Measurements from ENCODE around the gene DHRS7.

Gene DHRS7

DNA sequence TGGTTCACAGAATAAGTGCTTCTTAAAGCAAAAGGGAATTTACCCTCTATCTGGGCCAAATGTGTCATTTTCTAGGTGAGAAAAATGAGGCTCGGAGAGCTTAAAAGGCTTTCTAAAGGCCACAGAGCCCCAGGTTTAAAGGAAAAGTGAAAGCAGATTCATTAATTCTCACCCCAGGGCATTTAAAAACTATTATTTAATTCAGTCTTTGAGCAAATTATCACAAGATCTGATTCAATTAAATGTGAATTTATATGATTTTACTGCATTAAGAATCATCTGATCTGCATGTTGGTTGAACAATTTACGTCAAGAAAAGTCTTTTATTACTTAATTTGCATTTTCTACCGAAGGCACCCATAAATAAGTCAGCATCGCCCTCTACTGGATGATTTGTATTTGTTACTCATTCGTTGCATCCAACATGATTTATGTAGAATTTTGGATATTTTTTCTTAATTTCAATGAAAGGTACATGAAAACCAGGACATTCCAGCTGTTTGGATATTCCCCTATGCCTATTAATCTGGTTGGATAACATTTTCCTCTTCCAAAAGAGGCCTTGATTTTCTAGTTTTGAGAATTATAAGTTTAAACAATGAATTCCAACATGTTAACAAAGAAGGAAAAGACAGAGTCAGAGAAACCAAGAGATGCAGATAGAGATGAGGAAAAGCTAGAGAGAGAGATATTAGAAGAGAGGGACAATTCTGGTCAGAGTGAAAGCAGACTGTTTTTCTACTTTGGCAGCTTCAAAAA is 19.1 kb upstream of the DHRS7 start:
- DNase-seq, result no peak

DNA sequence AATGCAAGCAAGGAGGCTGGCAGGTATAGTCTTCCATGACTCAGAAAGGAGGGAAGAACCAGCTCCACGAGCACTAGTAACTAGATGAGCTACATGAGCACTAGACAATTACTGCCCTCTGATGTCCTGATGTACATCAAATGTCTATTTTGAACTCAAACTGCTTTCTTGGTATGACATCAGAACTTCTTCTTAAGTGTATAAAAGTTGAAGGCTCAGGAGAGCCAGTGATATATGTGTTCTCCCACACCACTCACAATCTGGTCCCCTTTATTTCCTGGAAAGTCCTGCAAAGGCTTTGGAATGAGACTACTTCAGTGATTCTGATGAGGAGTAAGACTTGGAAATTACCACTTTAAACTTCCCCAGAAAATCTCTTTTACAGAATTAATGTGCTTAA is 18.5 kb upstream of the DHRS7 start:
- no peak for DNase-seq

DNA sequence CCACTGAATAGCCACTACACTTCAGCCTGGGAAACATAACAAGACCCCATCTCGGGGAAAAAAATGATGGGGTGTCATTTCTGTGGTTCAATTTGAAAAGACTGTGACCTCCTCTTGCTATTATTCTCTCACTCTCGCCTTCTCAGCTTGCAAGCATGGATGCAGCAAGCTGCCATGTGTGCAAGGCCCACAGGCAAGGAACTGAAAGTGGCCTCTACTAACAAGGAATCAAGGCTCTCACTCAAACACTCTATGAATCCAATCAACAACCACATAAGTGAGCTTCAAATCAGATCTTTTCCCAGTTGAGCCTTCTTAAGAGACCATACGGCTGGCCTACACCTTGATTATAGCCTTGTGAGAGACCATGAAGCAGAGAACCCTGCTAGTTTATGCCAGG is 17.9 kb upstream of the DHRS7 start:
- no peak for DNase-seq

DNA sequence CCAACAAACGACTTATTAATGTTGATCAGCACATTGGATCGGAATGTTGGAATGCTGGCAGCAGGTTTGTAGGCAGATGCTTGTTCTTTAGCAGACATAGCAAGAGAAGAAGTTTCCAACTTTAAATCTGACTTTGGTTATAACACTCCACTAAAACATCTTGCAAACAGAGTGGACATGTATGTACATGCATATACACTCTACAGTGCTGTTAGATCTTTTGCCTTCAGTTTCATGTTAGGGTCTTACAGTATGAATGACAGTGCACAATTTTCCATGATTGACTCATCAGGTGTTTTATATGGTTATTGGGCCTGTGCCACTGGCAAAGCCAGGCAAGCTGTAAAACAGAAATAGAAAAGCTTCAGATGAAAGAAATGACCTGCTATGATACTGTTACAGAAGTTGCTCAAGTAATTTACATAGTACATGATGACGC is 14.3 kb upstream of the DHRS7 start:
- no peak for DNase-seq

DNA sequence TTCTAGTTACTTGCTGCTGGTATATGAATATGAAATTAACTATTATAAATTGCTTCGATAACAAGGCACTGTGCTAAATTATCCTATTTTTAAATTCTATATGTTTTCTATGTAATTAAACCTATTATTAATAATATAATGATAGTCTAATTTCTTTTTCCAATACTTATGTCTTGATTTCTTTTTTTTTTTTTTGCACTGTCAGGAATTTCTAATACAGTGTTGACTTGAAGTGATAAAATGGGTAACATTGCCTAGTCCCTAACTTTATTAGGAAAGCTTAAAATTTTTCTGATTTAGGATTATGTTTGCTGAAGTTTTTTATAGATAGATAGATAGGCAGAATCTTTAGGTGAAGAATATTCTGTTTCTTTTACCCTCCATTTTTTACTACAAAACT is 13.6 kb upstream of the DHRS7 start:
- no peak for DNase-seq

DNA sequence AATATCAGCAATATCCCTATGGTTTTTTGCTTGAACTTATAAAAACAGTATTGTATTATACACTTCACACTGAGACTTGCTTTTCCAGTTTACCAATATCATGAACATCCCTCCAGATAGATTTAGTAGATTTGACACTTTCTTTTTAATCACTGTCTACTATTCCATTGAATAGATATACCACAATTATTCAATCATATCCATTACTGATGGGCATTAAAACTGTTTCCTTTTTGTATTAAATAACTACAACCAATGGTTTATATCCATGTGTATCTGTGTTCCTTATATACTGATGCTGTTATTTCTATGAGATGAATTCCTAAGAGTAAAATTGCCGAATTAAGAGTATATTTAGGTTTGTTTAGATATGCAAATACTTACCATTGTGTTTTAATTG is 13.0 kb upstream of the DHRS7 start:
- no peak for DNase-seq

DNA sequence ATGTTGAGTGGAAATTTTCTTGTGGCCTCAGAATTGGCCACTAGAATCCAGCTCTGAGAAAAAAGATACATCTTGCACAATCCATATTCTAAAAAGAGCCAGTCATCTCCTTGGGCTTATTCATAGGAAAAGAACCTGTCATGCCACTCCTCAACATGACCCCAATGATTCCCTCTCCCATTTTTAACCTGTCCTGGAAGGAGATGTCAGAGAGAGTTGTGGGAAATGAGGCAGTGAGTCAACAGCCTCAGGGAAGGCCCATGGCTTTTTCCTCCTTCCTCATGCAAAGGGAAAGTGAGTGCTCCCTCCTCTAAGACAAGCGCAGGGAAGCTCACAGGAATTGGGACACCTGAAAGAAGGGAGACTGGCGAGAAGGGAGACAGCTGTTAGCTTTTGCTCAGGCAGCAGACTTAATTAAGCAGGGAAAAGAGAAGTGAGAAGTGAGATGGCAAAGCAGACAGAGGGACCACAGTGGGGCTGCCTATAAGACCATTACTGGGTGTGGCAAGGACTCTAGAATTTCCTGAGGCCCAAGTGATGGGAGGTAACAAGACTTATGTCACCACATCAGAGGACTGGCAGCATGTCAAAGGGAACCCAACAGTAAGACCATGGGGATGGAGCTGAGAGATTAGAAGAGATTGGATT is 10.2 kb upstream of the DHRS7 start:
- no peak for DNase-seq

DNA sequence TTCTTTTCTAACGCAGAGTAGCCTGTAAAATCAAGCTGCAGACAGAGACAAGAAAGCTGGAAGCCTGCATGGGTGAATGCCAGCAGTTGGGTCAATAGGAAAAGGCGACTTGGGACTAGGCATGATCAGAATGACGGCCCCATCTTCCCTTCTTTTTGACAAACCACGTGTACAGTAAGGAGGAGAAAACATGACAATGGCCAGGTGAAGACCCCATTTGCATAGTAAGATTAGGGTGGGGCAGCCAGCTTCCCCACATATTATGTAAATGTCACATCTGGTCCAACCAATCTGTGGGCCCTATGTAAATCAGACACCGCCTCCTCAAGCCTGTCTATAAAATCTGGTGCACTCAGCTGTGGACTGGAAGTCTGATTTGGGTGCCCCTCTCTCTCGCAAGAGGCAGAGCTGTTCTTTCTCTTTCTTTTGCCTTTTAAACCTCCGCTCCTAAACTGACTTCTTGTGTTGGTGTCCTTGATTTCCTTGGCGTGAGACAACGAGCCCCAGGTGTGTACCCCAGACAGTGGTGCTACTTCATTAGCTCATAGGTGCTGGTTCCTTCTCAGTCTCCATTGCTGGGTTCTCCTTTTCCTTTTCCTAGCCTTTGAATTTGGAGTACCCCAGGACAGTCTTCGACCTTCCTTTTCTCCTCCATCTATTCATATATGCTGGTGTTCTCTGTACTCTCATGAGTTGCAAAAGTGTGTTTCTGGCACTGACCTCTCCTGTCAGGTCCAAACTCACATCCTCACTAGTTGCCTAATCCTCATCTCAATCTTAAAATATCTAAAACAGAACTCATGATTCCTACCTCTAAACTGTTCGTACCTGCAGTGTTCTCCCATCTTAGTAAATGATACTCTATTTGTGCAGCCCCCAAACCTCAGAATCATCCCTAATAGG is 9.4 kb upstream of the DHRS7 start:
- no peak for DNase-seq

DNA sequence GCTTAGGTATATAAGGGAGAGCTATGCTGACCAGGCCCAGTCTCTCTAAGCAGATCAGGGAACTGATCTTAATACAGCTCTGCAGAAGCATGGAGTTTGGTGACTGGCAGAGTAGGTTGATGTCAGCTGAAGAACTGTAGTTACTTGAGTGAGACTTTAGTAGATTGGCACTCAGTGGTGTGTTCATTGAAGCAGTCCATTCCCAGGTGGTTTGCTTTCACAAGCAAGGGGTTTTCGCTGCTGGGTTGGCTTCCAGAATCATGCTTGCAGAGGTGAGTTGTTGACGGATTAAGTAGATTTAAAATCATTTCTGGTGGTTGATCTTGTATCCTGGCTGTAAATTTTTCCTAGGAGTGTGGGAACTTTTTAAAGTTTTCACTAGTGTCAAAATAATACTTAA is 6.5 kb upstream of the DHRS7 start:
- DNase-seq, result no peak

DNA sequence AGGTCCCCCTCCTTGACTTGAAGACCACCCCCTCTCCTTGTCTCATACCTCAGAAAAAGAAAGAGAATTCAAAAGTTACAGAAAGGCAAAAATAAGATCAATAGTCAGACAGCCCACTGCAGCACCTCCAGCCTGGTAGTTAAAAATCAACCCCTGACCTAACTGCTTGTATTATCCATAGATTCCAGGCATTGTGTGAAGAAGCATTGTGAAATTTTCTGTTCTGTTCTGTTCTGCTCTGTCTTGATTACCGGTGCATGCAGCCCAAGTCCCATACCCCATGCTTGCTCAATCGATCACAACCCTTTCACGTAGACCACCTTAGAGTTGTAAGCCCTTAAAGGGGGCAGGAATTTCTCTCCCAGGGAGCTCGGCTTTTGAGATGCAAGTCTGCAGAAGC is 5.8 kb upstream of the DHRS7 start:
- no peak for DNase-seq

DNA sequence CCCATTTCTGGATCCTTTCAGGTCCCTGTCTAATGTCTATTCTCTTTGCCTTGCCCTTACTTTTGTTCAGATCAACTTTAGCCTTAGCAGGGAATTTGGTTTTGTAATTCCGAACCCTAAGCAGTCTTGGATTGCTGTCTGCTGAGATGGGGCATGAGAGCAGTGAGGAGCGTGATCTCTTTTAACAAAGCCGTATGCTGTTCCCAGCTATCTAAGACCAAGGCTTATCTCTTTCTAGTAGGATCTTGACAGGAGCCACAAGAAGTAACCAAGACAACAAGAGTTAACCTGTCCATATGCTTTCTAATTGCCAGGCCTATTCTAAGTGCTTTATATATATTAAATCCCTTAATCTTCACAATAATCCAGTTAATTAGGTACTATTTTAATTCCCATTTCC is 4.5 kb upstream of the DHRS7 start:
- DNase-seq, result no peak

DNA sequence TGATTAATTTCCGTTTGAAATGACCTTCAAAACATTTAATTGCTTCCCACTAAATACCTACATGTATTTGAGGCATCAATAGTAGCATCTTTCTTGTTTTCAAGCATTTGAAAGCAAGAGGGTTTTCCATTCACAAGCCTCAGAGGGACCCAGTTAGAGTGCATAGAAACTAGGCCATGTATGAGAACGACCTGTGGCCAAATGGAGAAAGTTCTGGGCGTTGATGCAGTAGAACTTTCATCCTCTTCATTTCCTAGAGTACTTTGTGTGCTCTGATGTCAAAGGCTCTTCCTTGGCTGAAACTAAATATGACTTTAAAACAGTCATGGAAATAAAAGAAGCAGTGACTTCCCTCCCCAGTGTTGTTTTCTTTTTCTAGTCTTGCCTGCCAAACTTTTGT is 944 bp upstream of the DHRS7 start:
- DNase-seq, result no peak

DNA sequence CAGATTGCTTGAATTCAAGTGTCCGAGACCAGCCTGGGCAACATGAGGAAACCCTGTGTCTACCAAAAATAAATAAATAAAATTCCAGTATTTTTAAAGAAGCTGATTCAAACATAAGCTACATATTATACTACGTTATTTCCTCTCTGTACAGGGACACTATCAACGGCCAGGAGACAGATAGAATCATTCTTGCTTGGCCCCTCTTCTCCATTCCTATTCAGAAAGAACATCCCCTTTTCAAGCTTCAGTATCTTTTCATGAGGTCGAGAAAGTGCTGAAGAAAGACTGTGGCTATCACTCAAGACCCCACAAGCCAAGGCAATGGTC is 314 bp upstream of the DHRS7 start:
- no peak for DNase-seq

DNA sequence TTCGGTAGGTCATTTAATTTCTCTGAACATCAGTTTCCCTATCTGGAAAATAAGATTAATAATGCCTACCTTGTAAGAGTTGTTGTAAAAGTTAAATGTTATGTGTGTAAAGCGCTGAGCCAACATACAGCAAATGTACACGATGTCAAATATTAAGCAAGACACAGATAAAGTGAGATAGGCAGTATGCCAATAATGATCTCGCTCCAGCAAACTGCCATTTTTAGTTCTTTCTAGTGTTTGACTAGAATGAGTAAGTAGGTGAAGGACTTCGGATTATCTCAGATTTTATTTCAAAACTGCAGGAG is 840 bp downstream of the DHRS7 start:
- no peak for DNase-seq

DNA sequence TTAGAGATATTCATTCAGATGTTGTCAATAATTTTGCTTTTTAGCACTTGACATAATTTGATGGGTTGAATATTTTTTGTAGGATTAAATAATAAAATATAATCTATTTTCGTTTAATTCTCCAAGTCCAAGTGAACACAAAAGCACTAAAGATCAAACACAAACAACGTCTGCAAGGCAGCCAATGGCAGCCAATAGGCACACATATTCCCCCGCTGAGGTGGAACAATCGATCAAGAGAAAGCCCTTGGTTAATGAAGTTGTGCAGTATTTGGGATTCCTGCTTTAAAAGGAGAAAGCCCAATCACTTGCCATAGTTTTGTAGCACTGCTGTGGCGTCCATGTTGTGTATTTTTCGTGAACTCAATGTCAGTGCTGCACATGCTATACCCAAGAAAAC is 1.5 kb downstream of the DHRS7 start:
- DNase-seq, result no peak

DNA sequence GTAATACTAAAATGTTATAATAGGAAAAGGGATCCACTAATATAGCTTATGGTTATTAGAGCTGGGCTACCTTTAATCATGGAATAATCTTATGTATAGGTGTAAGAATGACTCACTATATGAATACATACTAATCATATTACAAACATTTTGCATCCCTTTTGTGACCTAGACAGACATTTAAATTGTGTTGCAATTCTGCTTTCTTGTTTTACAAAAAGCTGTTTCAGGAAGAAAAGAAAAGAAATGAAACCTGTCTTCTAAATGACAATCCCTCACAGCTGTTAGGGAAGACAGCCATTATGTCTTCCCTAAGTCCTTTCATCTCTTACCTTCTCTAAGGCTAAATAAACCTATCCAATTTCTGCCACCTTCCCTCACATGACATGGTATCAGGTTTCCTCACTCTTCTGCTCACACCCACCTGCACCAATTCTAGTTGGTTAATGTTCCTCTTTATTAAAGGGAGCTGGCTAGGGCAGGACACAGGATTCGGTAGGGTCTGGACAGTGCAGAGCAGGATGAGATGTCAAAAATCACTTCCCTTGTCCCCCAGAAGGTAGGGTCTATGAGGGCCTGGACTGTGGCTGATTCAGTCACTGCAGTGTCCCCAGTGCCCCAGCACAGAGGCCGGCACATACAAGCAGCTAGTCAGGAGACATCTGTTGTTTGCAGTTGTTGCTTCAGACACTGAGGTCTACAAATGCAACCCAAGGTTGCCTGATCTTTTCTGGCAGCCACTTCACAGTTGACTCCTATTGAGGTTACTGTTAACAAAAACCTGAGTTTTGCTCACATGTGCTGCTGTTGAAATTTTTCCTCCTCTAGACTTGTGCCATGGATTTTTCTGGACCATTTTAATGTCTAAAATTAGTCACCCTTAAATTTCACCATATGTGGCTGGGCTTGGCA is 3.7 kb downstream of the DHRS7 start:
- no peak for DNase-seq

DNA sequence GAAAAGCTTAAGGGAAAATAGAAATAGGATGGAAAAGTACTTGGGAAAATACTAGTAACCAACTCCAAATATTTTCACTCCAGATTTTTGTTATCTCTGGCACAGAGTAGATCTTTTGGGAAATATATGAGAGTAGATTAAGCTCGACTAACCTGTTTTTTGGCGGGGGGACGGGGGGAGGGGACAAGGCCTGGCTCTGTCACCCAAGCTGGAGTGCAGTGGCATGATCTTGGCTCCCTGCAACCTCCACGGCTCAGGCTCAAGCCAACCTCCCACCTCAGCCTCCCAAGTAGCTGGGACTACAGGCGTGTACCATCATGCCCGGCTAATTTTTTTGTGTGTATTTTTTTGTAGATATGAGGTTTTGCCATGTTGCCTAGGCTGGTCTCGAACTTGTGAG is 4.8 kb downstream of the DHRS7 start:
- DNase-seq, result no peak

DNA sequence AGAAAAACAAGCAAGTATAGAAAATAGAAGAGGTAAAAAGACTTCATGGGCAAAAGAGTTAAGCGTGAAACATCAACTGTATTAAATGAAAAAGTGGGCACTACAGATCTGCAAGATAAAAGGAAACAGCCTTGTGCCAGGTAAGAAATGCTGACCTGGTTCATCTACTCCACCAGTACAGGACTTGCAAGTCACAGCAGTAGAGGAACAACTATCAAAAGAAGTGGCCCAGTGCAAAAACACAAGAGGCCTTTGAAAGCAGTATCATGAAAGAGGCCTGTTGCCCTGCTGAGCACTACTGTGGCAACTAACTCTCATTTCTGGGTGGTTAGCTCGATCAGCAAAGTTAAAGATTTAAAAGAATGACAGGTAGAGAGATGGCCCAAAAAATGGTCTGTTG is 10.5 kb downstream of the DHRS7 start:
- DNase-seq, result no peak

DNA sequence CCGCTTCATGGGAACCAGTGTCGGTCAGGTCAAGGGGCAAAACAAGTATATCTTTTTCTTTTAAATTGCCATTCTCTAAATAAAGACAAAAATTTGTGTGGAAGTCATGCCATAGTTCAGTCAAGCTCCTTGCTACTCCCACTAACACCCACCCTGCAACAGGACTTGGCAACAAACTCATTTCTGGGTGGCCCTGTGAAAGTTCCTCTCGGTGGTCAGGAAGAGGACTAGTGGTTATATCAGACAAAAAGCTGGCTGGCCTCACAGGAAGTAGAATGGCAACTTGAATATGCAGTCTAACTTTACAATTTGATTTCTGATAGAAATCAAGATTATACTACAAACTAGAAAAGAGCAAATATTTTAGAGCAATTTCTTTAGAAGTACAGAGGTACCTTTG is 11.2 kb downstream of the DHRS7 start:
- no peak for DNase-seq

DNA sequence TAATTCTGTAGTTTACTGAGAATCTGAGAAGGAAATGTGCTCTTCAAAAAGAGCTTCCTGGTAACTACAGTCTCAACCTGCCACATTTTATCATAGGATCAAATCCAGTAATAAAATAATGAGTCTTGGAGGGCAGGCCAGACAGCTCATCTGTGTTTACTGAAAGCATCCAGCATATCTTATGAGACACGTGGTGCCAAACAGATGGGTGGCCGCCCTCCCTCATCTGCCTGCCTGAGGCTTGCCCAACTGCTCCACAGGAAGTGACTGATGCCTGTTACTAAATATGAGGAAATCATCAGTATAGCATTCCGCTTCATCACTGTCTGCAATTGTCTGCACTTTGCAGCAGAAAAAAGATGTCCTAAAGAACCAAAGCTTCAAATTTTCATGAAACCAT is 13.5 kb downstream of the DHRS7 start:
- peak; percentile 55 for DNase-seq

DNA sequence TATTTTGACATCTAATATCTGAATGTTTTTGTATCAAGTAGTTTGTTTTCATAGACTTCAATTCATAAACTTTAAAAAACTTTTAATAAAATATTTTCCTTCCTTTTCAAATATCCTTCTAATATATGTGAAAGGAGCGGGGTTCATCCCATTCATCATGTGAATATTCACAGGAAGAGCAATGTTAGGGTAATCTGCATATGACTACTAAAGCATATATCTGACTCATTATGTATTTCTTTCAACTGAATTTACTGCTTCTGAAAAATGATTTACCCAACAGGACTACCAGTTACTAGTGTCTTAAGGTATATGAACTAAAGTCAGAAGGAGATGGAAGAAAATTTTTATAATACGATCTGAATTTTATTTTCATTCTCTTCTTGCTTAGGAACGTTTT is 30.5 kb downstream of the DHRS7 start:
- DNase-seq, result no peak

DNA sequence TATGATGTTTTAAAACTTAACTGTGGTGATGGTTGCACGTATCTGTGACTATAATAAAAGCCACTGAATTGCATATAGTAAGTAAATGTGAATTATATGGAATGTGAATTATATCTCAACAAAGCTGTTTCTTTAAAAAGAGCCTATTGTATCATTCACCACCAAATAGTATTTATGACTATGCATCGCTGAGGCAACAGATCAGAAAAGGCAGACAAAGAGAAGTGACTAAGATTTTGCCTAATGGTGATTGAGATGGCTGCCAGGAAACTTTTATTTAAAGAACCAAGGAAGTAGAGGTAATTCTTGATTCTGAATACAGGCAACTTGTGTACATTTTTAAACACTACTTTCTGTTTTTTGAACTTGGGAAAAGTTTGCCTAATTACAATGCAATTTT is 31.7 kb downstream of the DHRS7 start:
- DNase-seq, result no peak

DNA sequence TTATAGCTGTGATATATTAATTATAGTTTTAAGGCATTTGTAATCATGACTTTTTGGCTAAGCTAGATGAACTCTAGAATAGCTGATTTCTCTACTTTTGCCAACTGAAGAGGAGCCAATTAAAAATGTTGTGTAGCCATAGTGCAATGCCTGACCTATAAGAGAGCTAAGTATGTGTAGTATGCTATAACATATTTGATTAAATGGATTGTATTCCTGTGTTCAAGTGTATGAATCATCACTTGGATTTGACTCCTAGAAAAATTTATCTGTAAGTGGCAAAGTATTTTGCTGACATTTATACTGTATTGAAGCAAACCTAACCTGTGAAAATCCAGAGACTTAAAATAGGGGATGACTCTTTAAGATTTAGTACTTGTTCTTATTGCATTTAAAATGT is 39.3 kb downstream of the DHRS7 start:
- no peak for DNase-seq
